SU-DHL-6 (cell line): ENCODE measurements around the gene ERICH2.

Experiments used
- H2AFZ ChIP-seq: fragments of 200-600 bp; sonication (generic); 2 replicates; pipeline ENCODE4 v1.6.1; 2014; ENCODE audit warnings: low read depth, mild to moderate bottlenecking, moderate library complexity, mixed read lengths, antibody characterized with exemption, low read length; ENCODE audit not compliant: severe bottlenecking
- H3F3A ChIP-seq: fragments of 200-600 bp; shearing (Covaris generic); 2 replicates; pipeline ENCODE4 v1.6.0; 2016; ENCODE audit warnings: antibody characterized with exemption, mild to moderate bottlenecking; ENCODE audit not compliant: insufficient read depth
- H3K27ac ChIP-seq: fragments of 200-600 bp; sonication (generic); 2 replicates; pipeline ENCODE4 v1.5.1; 2016; ENCODE audit warnings: low read depth, mild to moderate bottlenecking, low read length, moderate library complexity, mixed read lengths
- H3K27me3 ChIP-seq: fragments of 200-600 bp; sonication (generic), shearing (Covaris generic); 2 replicates; pipeline ENCODE4 v1.6.0; 2014; ENCODE audit warnings: mild to moderate bottlenecking, low read length
- H3K36me3 ChIP-seq: fragments of 200-600 bp; sonication (generic); 2 replicates; pipeline ENCODE4 v1.6.1; 2014; ENCODE audit warnings: mild to moderate bottlenecking, low read length, mixed read lengths
- H3K4me2 ChIP-seq: fragments of 300-600, 200-600 bp; shearing (Covaris generic), sonication (generic); 2 replicates; pipeline ENCODE4 v1.6.0; 2014; ENCODE audit warnings: low read length, low read depth, mild to moderate bottlenecking; ENCODE audit not compliant: poor library complexity, severe bottlenecking
- H3K4me3 ChIP-seq: fragments of 200-600 bp; sonication (generic); 2 replicates; pipeline ENCODE4 v1.5.1; 2014; ENCODE audit warnings: antibody characterized with exemption, low read length, mild to moderate bottlenecking, mixed read lengths; ENCODE audit not compliant: insufficient read depth, poor library complexity, severe bottlenecking
- H3K79me2 ChIP-seq: fragments of 200-600 bp; sonication (generic); 2 replicates; pipeline ENCODE4 v1.6.1; 2014; ENCODE audit warnings: mild to moderate bottlenecking, low read length, moderate library complexity; ENCODE audit not compliant: insufficient read depth
- H3K9ac ChIP-seq: fragments of 200-600 bp; sonication (generic); 2 replicates; pipeline ENCODE4 v1.7.0; 2014; ENCODE audit warnings: mild to moderate bottlenecking, low read length
- H3K9me2 ChIP-seq: fragments of 200-600 bp; sonication (generic); replicated peaks from 2 replicates; pipeline ENCODE4 v1.6.1; 2014; ENCODE audit warnings: low read length; ENCODE audit not compliant: insufficient read depth
- H3K9me3 ChIP-seq: fragments of 200-600 bp; sonication (generic); 2 replicates; pipeline ENCODE4 v1.6.1; 2014; ENCODE audit warnings: low read length, mixed read lengths; ENCODE audit not compliant: insufficient read depth
- H4K20me1 ChIP-seq: fragments of 200-600 bp; sonication (generic); 2 replicates; pipeline ENCODE4 v1.6.1; 2014; ENCODE audit warnings: low read depth, mild to moderate bottlenecking, antibody characterized with exemption, low read length, moderate library complexity, mixed read lengths
- EZH2phosphoT487 ChIP-seq: fragments of 200-600 bp; sonication (generic), shearing (Covaris generic); conservative IDR thresholded peaks from 2 replicates; pipeline ENCODE4 v1.6.1; 2018; ENCODE audit warnings: mild to moderate bottlenecking, antibody characterized with exemption, low read length, moderate library complexity, mixed read lengths
- TF ChIP-seq, protein P1 (sequence below): fragments of 200-600 bp; sonication (generic); IDR thresholded peaks from one replicate; pipeline ENCODE4 v1.5.1; 2017; ENCODE audit warnings: antibody characterized with exemption, mild to moderate bottlenecking, low read length, moderate library complexity; ENCODE audit not compliant: insufficient read depth, poor library complexity, severe bottlenecking

Gene ERICH2

DNA sequence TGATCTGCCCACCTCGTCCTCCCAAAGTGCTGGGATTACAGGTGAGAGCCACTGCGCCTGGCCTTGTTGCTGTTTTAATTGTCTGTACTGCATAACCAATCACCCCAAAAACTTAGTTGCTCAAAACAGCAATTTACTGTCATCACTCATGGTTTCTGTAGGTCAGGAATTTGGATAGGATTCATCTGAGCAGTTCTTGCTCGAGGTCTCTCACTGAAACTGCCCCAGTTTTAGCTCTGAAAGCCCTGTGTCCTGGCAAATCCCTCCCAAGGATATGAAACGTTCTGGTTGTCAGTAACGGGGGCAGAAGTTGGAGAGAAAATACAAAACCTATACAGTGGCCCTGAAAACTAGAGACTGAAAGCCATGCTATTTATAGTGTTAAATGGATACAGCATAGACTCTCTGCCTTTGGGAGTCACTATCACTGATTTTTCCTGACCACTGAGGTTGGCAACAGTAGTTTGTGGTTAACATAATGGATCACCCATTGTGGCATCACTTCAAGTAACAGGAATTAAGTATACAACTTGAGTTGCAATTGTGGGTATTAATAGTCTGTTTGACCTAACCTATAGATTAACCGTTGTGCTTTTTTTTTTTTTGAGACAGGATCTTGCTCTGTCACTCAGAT, 27.2 kb upstream of the ERICH2 start:
- H3K27me3 ChIP-seq: no peaks in the 10 kb centered on the region
- no peaks in the 10 kb centered on the region for H3F3A ChIP-seq
- no peaks in the 10 kb centered on the region for H3K36me3 ChIP-seq
- no peak overlapping the region for H3K27ac ChIP-seq
- H3K9me3 ChIP-seq: no peaks in the 10 kb centered on the region
- H2AFZ ChIP-seq: no peak overlapping the region
- no peaks in the 10 kb centered on the region for H3K9me2 ChIP-seq
- TF ChIP-seq, protein P1, sequence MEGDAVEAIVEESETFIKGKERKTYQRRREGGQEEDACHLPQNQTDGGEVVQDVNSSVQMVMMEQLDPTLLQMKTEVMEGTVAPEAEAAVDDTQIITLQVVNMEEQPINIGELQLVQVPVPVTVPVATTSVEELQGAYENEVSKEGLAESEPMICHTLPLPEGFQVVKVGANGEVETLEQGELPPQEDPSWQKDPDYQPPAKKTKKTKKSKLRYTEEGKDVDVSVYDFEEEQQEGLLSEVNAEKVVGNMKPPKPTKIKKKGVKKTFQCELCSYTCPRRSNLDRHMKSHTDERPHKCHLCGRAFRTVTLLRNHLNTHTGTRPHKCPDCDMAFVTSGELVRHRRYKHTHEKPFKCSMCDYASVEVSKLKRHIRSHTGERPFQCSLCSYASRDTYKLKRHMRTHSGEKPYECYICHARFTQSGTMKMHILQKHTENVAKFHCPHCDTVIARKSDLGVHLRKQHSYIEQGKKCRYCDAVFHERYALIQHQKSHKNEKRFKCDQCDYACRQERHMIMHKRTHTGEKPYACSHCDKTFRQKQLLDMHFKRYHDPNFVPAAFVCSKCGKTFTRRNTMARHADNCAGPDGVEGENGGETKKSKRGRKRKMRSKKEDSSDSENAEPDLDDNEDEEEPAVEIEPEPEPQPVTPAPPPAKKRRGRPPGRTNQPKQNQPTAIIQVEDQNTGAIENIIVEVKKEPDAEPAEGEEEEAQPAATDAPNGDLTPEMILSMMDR: no peak
- TF ChIP-seq EZH2phosphoT487: no peak
- no peak overlapping the region for H3K4me2 ChIP-seq
- no peaks in the 10 kb centered on the region for H4K20me1 ChIP-seq
- H3K4me3 ChIP-seq: no peak overlapping the region
- no peak overlapping the region for H3K9ac ChIP-seq
- no peaks in the 10 kb centered on the region for H3K79me2 ChIP-seq

DNA sequence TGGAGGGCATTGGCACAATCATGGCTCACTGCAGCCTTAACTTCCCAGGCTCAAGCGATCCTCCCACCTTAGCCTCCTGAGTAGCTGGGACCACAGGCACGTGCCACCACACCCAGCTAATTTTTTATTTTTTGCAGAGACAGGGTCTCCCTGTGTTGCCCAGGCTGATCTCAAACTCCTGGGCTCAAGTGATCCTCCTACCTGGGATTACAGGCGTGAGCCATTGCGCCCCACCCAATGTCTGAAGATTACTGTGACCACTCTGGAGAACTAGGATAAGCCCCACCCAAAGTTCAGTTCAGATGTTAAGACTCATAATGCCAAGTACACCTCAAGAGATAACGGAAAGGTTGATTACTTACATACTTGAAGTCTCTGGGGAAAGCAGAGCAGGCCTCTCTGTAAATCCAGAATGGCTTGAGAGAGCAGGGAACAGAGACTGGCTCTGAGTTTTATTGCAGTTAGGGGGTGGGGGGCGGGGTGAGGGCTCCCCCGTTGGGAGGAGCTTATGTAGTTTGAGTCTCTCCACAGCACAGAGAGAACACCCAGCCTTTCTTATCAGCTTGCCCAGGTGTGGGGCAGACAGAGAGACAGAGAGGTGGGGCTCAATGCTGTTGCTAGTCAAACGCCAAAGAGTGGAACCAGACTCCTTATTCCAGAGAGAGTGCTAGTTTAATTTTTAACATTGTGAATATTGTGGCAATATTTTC, 26.5 kb upstream of the ERICH2 start:
- Histone ChIP-seq H4K20me1 (no peaks in the 10 kb centered on the region), H3K9ac (no peak overlapping the region), H3K4me2 (no peak overlapping the region), H3K27me3 (no peaks in the 10 kb centered on the region), H2AFZ (no peak overlapping the region), H3K79me2 (no peaks in the 10 kb centered on the region), H3K9me2 (no peaks in the 10 kb centered on the region), H3K4me3 (no peak overlapping the region), H3K36me3 (no peaks in the 10 kb centered on the region), H3K27ac (no peak overlapping the region), H3F3A (no peaks in the 10 kb centered on the region), H3K9me3 (no peaks in the 10 kb centered on the region)
- TF ChIP-seq EZH2phosphoT487: no peak
- TF ChIP-seq, protein P1: no peak

DNA sequence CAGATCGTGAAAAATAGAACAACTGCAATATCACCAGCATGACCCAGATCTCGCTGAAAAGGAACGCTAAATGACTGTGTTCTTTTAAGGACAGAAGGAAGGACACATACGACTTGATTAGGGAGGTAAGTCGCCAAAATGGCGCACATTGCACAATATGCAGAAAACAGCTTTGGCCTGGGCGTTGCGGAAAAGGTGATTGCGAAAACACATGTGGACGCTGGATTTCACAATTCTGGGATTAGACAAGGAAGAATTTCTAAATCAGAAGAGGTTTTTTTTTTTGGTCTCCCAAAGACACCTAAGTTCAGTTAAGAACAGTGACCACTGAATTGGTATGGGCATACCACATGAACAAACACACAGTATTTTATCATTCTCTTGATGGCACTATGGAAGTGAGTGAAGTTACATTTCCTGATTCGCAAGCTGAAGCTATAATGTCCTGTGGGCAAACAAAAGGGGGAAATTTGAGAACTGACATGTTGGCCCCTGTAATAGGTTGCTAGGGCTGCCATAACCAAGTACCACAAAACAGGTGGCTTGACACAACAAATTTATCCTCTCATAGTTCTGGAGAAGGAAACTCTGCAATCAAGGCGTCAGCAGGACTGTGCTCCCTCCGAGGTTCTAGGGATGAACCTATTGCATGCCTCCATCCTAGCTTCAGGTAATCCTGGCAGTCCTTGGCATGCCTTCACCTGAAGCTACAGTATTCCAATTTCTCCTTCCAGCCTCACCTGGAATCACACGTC, 25.8 kb upstream of the ERICH2 start:
- H2AFZ ChIP-seq: no peak overlapping the region
- H3K4me3 ChIP-seq: no peak overlapping the region

More for the DNA sequence above, 25.8 kb upstream of the ERICH2 start:
- H3K9ac ChIP-seq: no peak overlapping the region
- no peak for TF ChIP-seq EZH2phosphoT487
- TF ChIP-seq, protein P1: no peak
- H3F3A ChIP-seq: no peaks in the 10 kb centered on the region
- H3K79me2 ChIP-seq: no peaks in the 10 kb centered on the region
- H4K20me1 ChIP-seq: no peaks in the 10 kb centered on the region
- H3K4me2 ChIP-seq: no peak overlapping the region
- H3K36me3 ChIP-seq: no peaks in the 10 kb centered on the region
- no peaks in the 10 kb centered on the region for H3K9me3 ChIP-seq
- H3K27me3 ChIP-seq: no peaks in the 10 kb centered on the region
- H3K27ac ChIP-seq: no peak overlapping the region
- no peaks in the 10 kb centered on the region for H3K9me2 ChIP-seq
